H1 (cell line): ENCODE measurements around the gene BMP2. TPM values are rescaled to one million over a fixed set of nuclear protein-coding genes. Genes with fewer than 3 reads are reported as not detected.

ENCODE experiments used
- CTCF ChIA-PET: fragments of 300-600 bp; sonication (Branson Sonifier 250); formaldehyde crosslinking; loops from one replicate; lab custom pipeline; 2021; ENCODE audit not compliant: partially characterized antibody; lab: Charles Lee
- POLR2A ChIA-PET: fragments of 300-600 bp; sonication (Branson Sonifier 250); formaldehyde crosslinking; loops from one replicate; lab custom pipeline; 2021; ENCODE audit warnings: inconsistent platforms; ENCODE audit not compliant: partially characterized antibody; lab: Charles Lee
- DNase-seq, 2 experiments: peaks; one replicate each; pipeline versions ENCODE4 v3.0.0 to v3.0.0-alpha.2; 2010 to 2022; ENCODE audit warnings: low spot score in 2 of 2, low read depth in 1 of 2, mixed read lengths in 1 of 2
- FAIRE-seq: peaks from 2 replicates; lab custom pipeline; 2011; peaks lifted over from hg19 to GRCh38; lab: Jason Lieb, UNC
- H2AFZ ChIP-seq: 2 replicates; pipeline ENCODE4 v1.8.1; 2012; ENCODE audit warnings: low read length, inconsistent platforms
- H2AK5ac ChIP-seq: 2 replicates; pipeline ENCODE4 v1.6.1; 2013; ENCODE audit warnings: low read depth, low read length
- H2BK120ac ChIP-seq: replicated peaks from 2 replicates; pipeline ENCODE3; 2013; ENCODE audit warnings: low read depth, low read length, inconsistent platforms
- H2BK12ac ChIP-seq: 2 replicates; pipeline ENCODE4 v1.6.1; 2013; ENCODE audit warnings: low read depth, low read length
- H2BK15ac ChIP-seq: 2 replicates; pipeline ENCODE4 v1.6.1; 2013; ENCODE audit warnings: low read length
- H2BK20ac ChIP-seq: 2 replicates; pipeline ENCODE4 v1.6.1; 2013; ENCODE audit warnings: low read length
- H2BK5ac ChIP-seq: 2 replicates; pipeline ENCODE4 v1.6.1; 2013; ENCODE audit warnings: low read depth, low read length
- H3K14ac ChIP-seq: 2 replicates; pipeline ENCODE4 v1.6.1; 2013; ENCODE audit warnings: inconsistent platforms; ENCODE audit not compliant: insufficient read length
- H3K18ac ChIP-seq: 2 replicates; pipeline ENCODE4 v1.6.1; 2013; ENCODE audit warnings: low read length; ENCODE audit errors: extremely low read depth
- H3K23ac ChIP-seq: 2 replicates; pipeline ENCODE4 v1.6.1; 2013; ENCODE audit warnings: inconsistent platforms; ENCODE audit not compliant: insufficient read length
- H3K23me2 ChIP-seq: 2 replicates; pipeline ENCODE4 v1.6.1; 2013; ENCODE audit warnings: low read depth, low read length
- H3K27ac ChIP-seq: 2 replicates; pipeline ENCODE4 v1.6.1; 2011; ENCODE audit warnings: low read depth, low read length, inconsistent platforms
- H3K27me3 ChIP-seq, 4 experiments: replicated peaks in 1 of 4; 1 replicate in 1 of 4; 2 replicates in 3 of 4; pipeline versions ENCODE4 v1.6.1 to v1.8.1; 2011 to 2013; ENCODE audit warnings: low read length in 3 of 4, mild to moderate bottlenecking in 3 of 4, inconsistent platforms in 2 of 4, mixed read lengths in 2 of 4, moderate library complexity in 1 of 4; ENCODE audit not compliant: control insufficient read depth in 3 of 4, insufficient read depth in 3 of 4; ENCODE audit errors: extremely low read depth in 1 of 4
- H3K36me3 ChIP-seq, 4 experiments: 2 replicates each; pipeline versions ENCODE4 v1.6.1 to v1.8.1; 2011 to 2013; ENCODE audit warnings: mild to moderate bottlenecking in 4 of 4, low read length in 3 of 4, moderate library complexity in 2 of 4, control low read depth in 1 of 4, inconsistent platforms in 1 of 4; ENCODE audit not compliant: insufficient read depth in 4 of 4, control insufficient read depth in 2 of 4
- H3K4ac ChIP-seq: replicated peaks from 2 replicates; pipeline ENCODE3; 2013; ENCODE audit warnings: low read length, low read depth, mixed read lengths, inconsistent platforms; ENCODE audit not compliant: insufficient read length
- H3K4me1 ChIP-seq, 4 experiments: replicated peaks in 1 of 4; 1 replicate in 1 of 4; 2 replicates in 3 of 4; pipeline versions ENCODE4 v1.6.1 to v1.8.1; 2011 to 2013; ENCODE audit warnings: low read length in 3 of 4, inconsistent platforms in 2 of 4, mixed read lengths in 1 of 4; ENCODE audit not compliant: insufficient read depth in 4 of 4, control insufficient read depth in 3 of 4
- H3K4me2 ChIP-seq, 2 experiments: 2 replicates each; pipeline versions ENCODE4 v1.6.1 to v1.8.1; 2011 to 2013; ENCODE audit warnings: low read depth in 2 of 2, low read length in 2 of 2, control low read depth in 1 of 2, inconsistent platforms in 1 of 2, mild to moderate bottlenecking in 1 of 2; ENCODE audit not compliant: insufficient read depth in 1 of 2
- H3K4me3 ChIP-seq, 4 experiments: fragments of 200-600, 300-600 bp in 1 of 4; sonication (generic), shearing (Covaris generic), sonication (Bioruptor Twin) in 1 of 4; 2 replicates each; pipeline versions ENCODE4 v1.5.1 to v1.8.1; 2011 to 2016; ENCODE audit warnings: low read length in 4 of 4, low read depth in 3 of 4, control low read depth in 2 of 4, inconsistent platforms in 2 of 4, mild to moderate bottlenecking in 2 of 4, mixed read lengths in 1 of 4, moderate library complexity in 1 of 4; ENCODE audit not compliant: insufficient read depth in 2 of 4; ENCODE audit errors: extremely low read depth in 1 of 4
- H3K56ac ChIP-seq: replicated peaks from 2 replicates; pipeline ENCODE3; 2013; ENCODE audit warnings: low read depth, mild to moderate bottlenecking, mixed read lengths, low read length, inconsistent platforms; ENCODE audit not compliant: insufficient read length
- H3K79me1 ChIP-seq: 2 replicates; pipeline ENCODE4 v1.6.1; 2013; ENCODE audit warnings: low read depth, low read length, control low read depth
- H3K79me2 ChIP-seq, 2 experiments: 2 replicates each; pipeline versions ENCODE4 v1.6.1 to v1.8.1; 2012 to 2013; ENCODE audit warnings: low read length in 2 of 2, mild to moderate bottlenecking in 2 of 2, inconsistent platforms in 1 of 2; ENCODE audit not compliant: insufficient read depth in 2 of 2, control insufficient read depth in 1 of 2
- H3K9ac ChIP-seq, 4 experiments: replicated peaks in 1 of 4; 1 replicate in 1 of 4; 2 replicates in 3 of 4; pipeline versions ENCODE4 v1.6.1 to v1.8.1; 2011 to 2013; ENCODE audit warnings: low read depth in 3 of 4, low read length in 3 of 4, control low read depth in 2 of 4, mild to moderate bottlenecking in 2 of 4, moderate library complexity in 2 of 4, inconsistent platforms in 1 of 4; ENCODE audit errors: extremely low read depth in 1 of 4
- H3K9me3 ChIP-seq, 2 experiments: 2 replicates each; pipeline versions ENCODE4 v1.6.1 to v1.8.1; 2012 to 2013; ENCODE audit warnings: mild to moderate bottlenecking in 2 of 2, moderate library complexity in 2 of 2, control low read depth in 1 of 2, inconsistent platforms in 1 of 2, low read depth in 1 of 2, low read length in 1 of 2, mixed read lengths in 1 of 2; ENCODE audit not compliant: insufficient read depth in 2 of 2
- H4K20me1 ChIP-seq, 2 experiments: replicated peaks in 1 of 2; 2 replicates each; pipeline versions ENCODE3 to v1.8.1; 2011 to 2013; ENCODE audit warnings: inconsistent platforms in 2 of 2, low read length in 2 of 2, mild to moderate bottlenecking in 1 of 2; ENCODE audit not compliant: insufficient read depth in 2 of 2, control insufficient read depth in 1 of 2
- H4K5ac ChIP-seq: 2 replicates; pipeline ENCODE4 v1.6.1; 2013; ENCODE audit warnings: low read length, low read depth, mixed read lengths, inconsistent platforms; ENCODE audit not compliant: insufficient read length
- H4K8ac ChIP-seq: 2 replicates; pipeline ENCODE4 v1.8.0; 2013; ENCODE audit warnings: mild to moderate bottlenecking, moderate library complexity, low read length, inconsistent platforms; ENCODE audit not compliant: insufficient read depth; ENCODE audit errors: extremely low read depth
- H4K91ac ChIP-seq: replicated peaks from 2 replicates; pipeline ENCODE3; 2013; ENCODE audit warnings: low read length, mixed read lengths, inconsistent platforms; ENCODE audit not compliant: insufficient read length
- BACH1 ChIP-seq: IDR thresholded peaks from 2 replicates; pipeline ENCODE4 v1.6.1; 2012; ENCODE audit warnings: low read length, improper control_type of control experiment
- CHD2 ChIP-seq: IDR thresholded peaks from 2 replicates; pipeline ENCODE4 v1.6.1; 2012; ENCODE audit warnings: low read length, improper control_type of control experiment
- WGBS, 2 experiments: shearing (Covaris generic) in 1 of 2; methylation state at CpG; one replicate each; pipeline versions ENCODE4 v1.1.6 to v1.1.7; 2013 to 2015; ENCODE audit warnings: low lambda C conversion rate in 2 of 2, mixed read lengths in 2 of 2, inconsistent platforms in 1 of 2, low coverage in 1 of 2, missing lambda C conversion rate in 1 of 2; ENCODE audit not compliant: insufficient replicate concordance in 2 of 2, insufficient coverage in 1 of 2, insufficient read length in 1 of 2; ENCODE audit errors: extremely low coverage in 1 of 2, missing lambda C conversion rate in 1 of 2; 5-methylcytosine and 5-hydroxymethylcytosine counted together
- polyA plus RNA-seq, 7 experiments: library from polyadenylated mRNA; depleted of rRNA in 3 of 7; stranded (reverse) in 5 of 7; unstranded in 2 of 7; fragments of >200 nt in 5 of 7; fragments of 200-250 nt in 2 of 7; gene quantifications; 1 replicate in 5 of 7; 2 replicates in 1 of 7; 4 replicates in 1 of 7; pipeline versions ENCODE4 v1.2.1 to v1.2.3, GENCODE V29; 2011 to 2013; ENCODE audit warnings: missing spikeins in 2 of 7, mixed read lengths in 2 of 7
- total RNA-seq: library from RNA; stranded (reverse); fragmentation: NEBNext Ultra II Directional; extraction: Animal tissue kit (Norgen Biotek cat#: 25700); gene quantifications from 2 replicates; pipeline ENCODE4 v1.2.1, GENCODE V29; 2021

The BMP2 gene
- total and polyA plus RNA-seq, 2 of the 8 experiments (the other 6 are each of a cell fraction or from before 2014, with no cell fraction given) = 1.8 to 3.6 TPM

GRCh38 chr20:6718662-6719368 lies 48.7 kb upstream of the BMP2 start:
- ChIA-PET POLR2A (interaction anchor here (0.9 kb wide), 1 partner anchor 47 kb away, joined by 4 read pairs; no protein-coding TSS in a partner anchor), CTCF (interaction anchor here (0.5 to 2.0 kb wide), 6 partner anchors 9 to 356 kb away, joined by 3 to 7 read pairs (median 4); no protein-coding TSS in a partner anchor)
- no peak overlapping the region for H3K56ac ChIP-seq
- no peak overlapping the region for H2AFZ ChIP-seq
- no peak overlapping the region for H2BK15ac ChIP-seq
- no peak overlapping the region for H3K9ac ChIP-seq
- no peak overlapping the region for H3K4me3 ChIP-seq
- no peak overlapping the region for H3K14ac ChIP-seq
- no peak overlapping the region for H4K5ac ChIP-seq
- H3K4me1 ChIP-seq = no peaks in the 10 kb centered on the region
- H3K4ac ChIP-seq = no peak overlapping the region
- WGBS, 2 experiments = 93% methylated on average over 7 of the region's 7 CpGs; no CpG with 5 or more reads in 1 of the 2 experiments
- no peaks in the 10 kb centered on the region for H3K79me2 ChIP-seq
- H2AK5ac ChIP-seq = no peak overlapping the region
- H3K79me1 ChIP-seq = no peaks in the 10 kb centered on the region
- no peak overlapping the region for H2BK5ac ChIP-seq
- no peak overlapping the region; the same call in 1 of the 2 replicates for H4K8ac ChIP-seq
- H2BK20ac ChIP-seq = no peak overlapping the region
- peaks cover 0 to 2% (median 0%) of the 10 kb centered on the region in 4 experiments; a peak in 1 of 7 replicates for H3K27me3 ChIP-seq
- peak; percentile 57; the same call in 1 of the 2 replicates for TF ChIP-seq BACH1
- no peak for TF ChIP-seq CHD2
- no peak overlapping the region for H3K18ac ChIP-seq
- no peaks in the 10 kb centered on the region for H3K36me3 ChIP-seq
- H4K20me1 ChIP-seq = no peaks in the 10 kb centered on the region
- H3K23ac ChIP-seq = no peak overlapping the region
- peaks cover 1% of the 10 kb centered on the region; the same call in 1 of the 2 replicates for H3K23me2 ChIP-seq
- H4K91ac ChIP-seq = no peak overlapping the region
- H3K4me2 ChIP-seq = no peak overlapping the region
- H3K27ac ChIP-seq = no peak overlapping the region
- H2BK120ac ChIP-seq = no peak overlapping the region
- no peak for FAIRE-seq
- H3K9me3 ChIP-seq = peaks cover 0 to 3% of the 10 kb centered on the region in 2 experiments; a peak in 2 of 4 replicates
- H2BK12ac ChIP-seq = no peak overlapping the region
- no peak for DNase-seq
